K562 (cell line): ENCODE results near the gene NONO. TPM values are rescaled to one million over a fixed set of nuclear protein-coding genes. Genes with fewer than 3 reads are reported as not detected.

Experiments used
- ASH1L ChIP-seq: fragments of 450-650 bp; IDR thresholded peaks from 2 replicates; pipeline ENCODE4 v1.6.1; 2018; ENCODE audit warnings: borderline replicate concordance, mild to moderate bottlenecking, low read depth; ENCODE audit not compliant: partially characterized antibody
- CBFA2T2 ChIP-seq: fragments of 450-650 bp; conservative IDR thresholded peaks from 2 replicates; pipeline ENCODE4 v1.6.1; 2017; ENCODE audit warnings: mild to moderate bottlenecking
- CBFB ChIP-seq: sonication (generic); formaldehyde crosslinking; IDR thresholded peaks from 2 replicates; pipeline ENCODE4 v1.4.0; 2020; ENCODE audit warnings: mild to moderate bottlenecking, missing genetic modification reagents
- CTBP1 ChIP-seq: fragments of 450-650 bp; IDR thresholded peaks from 2 replicates; pipeline ENCODE4 v1.6.1; 2016; ENCODE audit warnings: borderline replicate concordance
- E2F6 ChIP-seq, 2 experiments: IDR thresholded peaks; 2 replicates each; pipeline ENCODE4 v1.6.1; 2011; ENCODE audit warnings: borderline replicate concordance in 1 of 2, control low read depth in 1 of 2, low read depth in 1 of 2, low read length in 1 of 2, mild to moderate bottlenecking in 1 of 2, mixed read lengths in 1 of 2, moderate library complexity in 1 of 2; ENCODE audit not compliant: insufficient read depth in 1 of 2, insufficient read length in 1 of 2, poor library complexity in 1 of 2, severe bottlenecking in 1 of 2; ENCODE audit errors: extremely low read depth in 1 of 2
- ETS1 ChIP-seq: conservative IDR thresholded peaks from 2 replicates; pipeline ENCODE4 v1.6.1; 2011; ENCODE audit warnings: low read depth, mild to moderate bottlenecking, low read length; ENCODE audit not compliant: control insufficient read depth
- FOXA1 ChIP-seq: fragments of 450-650 bp; IDR thresholded peaks from 2 replicates; pipeline ENCODE4 v1.6.1; 2016; ENCODE audit warnings: mild to moderate bottlenecking, borderline replicate concordance
- HDAC1 ChIP-seq, 2 experiments: fragments of 450-650 bp; IDR thresholded peaks; 2 replicates each; pipeline ENCODE4 v1.6.1; 2016 to 2017; ENCODE audit warnings: inconsistent platforms in 1 of 2, mild to moderate bottlenecking in 1 of 2, moderate library complexity in 1 of 2
- HMG20B ChIP-seq: fragments of 250-450 bp; sonication (Bioruptor Pico); IDR thresholded peaks from 2 replicates; pipeline ENCODE4 v1.5.0; 2021; ENCODE audit warnings: mild to moderate bottlenecking
- ILK ChIP-seq: fragments of 450-650 bp; IDR thresholded peaks from 2 replicates; pipeline ENCODE4 v1.6.1; 2016; ENCODE audit warnings: missing genetic modification characterization, low read depth, mild to moderate bottlenecking, missing compliant biosample characterization, moderate library complexity, borderline replicate concordance
- KDM2B ChIP-seq: fragments of 250-450 bp; sonication (Bioruptor Pico); IDR thresholded peaks from 2 replicates; pipeline ENCODE4 v1.8.0; 2021; ENCODE audit warnings: mild to moderate bottlenecking, moderate library complexity
- KLF10 ChIP-seq: fragments of 250-450 bp; sonication (Bioruptor Pico); IDR thresholded peaks from 2 replicates; pipeline ENCODE4 v1.6.1; 2021; ENCODE audit warnings: matching md5 sums
- MXI1 ChIP-seq: IDR thresholded peaks from 2 replicates; pipeline ENCODE4 v1.6.1; 2011; ENCODE audit warnings: low read depth, mild to moderate bottlenecking, improper control_type of control experiment, low read length
- NELFE ChIP-seq: IDR thresholded peaks from 2 replicates; pipeline ENCODE4 v1.6.1; 2011; ENCODE audit warnings: mild to moderate bottlenecking; ENCODE audit not compliant: insufficient read depth, insufficient read length
- NFATC3 ChIP-seq: fragments of 450-650 bp; IDR thresholded peaks from 2 replicates; pipeline ENCODE4 v1.6.1; 2017; ENCODE audit warnings: mild to moderate bottlenecking
- POLR2H ChIP-seq: IDR thresholded peaks from 2 replicates; pipeline ENCODE4 v1.6.1; 2016; ENCODE audit warnings: missing genetic modification characterization, low read depth, mild to moderate bottlenecking, control low read depth, missing compliant biosample characterization, moderate library complexity
- RFX1 ChIP-seq: fragments of 450-650 bp; IDR thresholded peaks from 2 replicates; pipeline ENCODE4 v1.6.1; 2016; ENCODE audit warnings: mild to moderate bottlenecking, moderate library complexity
- SIX5 ChIP-seq, 2 experiments: IDR thresholded peaks; 2 replicates each; pipeline ENCODE4 v1.6.1; 2011; ENCODE audit warnings: low read length in 2 of 2, borderline replicate concordance in 1 of 2, low read depth in 1 of 2, mild to moderate bottlenecking in 1 of 2, moderate library complexity in 1 of 2; ENCODE audit not compliant: insufficient read depth in 1 of 2
- SMARCA5 ChIP-seq: fragments of 450-650 bp; IDR thresholded peaks from 2 replicates; pipeline ENCODE4 v1.6.1; 2016
- SREBF2 ChIP-seq: sonication (generic); formaldehyde crosslinking; IDR thresholded peaks from 2 replicates; pipeline ENCODE4 v1.4.0; 2020; ENCODE audit warnings: mild to moderate bottlenecking, missing genetic modification reagents
- SRSF7 ChIP-seq: fragments of 200-400 bp; formaldehyde crosslinking; optimal IDR thresholded peaks from 2 replicates; pipeline ENCODE3; 2017; ENCODE audit warnings: mild to moderate bottlenecking, low read depth, low read length
- TAF7 ChIP-seq: fragments of 450-650 bp; IDR thresholded peaks from 2 replicates; pipeline ENCODE4 v1.6.1; 2016; ENCODE audit warnings: missing genetic modification characterization, missing compliant biosample characterization
- ZFP1 ChIP-seq: fragments of 450-650 bp; formaldehyde crosslinking; IDR thresholded peaks from 2 replicates; pipeline ENCODE4 v1.4.0; 2020; ENCODE audit warnings: mild to moderate bottlenecking, mixed read lengths
- ZNF23 ChIP-seq: fragments of 250-450 bp; sonication (Bioruptor Pico); IDR thresholded peaks from 2 replicates; pipeline ENCODE4 v1.4.0; 2020; ENCODE audit warnings: mild to moderate bottlenecking
- ZNF324 ChIP-seq: fragments of 250-450 bp; sonication (Bioruptor Pico); IDR thresholded peaks from 2 replicates; pipeline ENCODE4 v1.4.0; 2020; ENCODE audit warnings: mild to moderate bottlenecking
- ZNF717 ChIP-seq: fragments of 250-450 bp; sonication (Bioruptor Pico); IDR thresholded peaks from 2 replicates; pipeline ENCODE4 v1.5.0; 2021
- ZNF766 ChIP-seq: fragments of 200-800 bp; sonication (Bioruptor generic); conservative IDR thresholded peaks from 2 replicates; pipeline ENCODE4 v1.6.1; 2016; ENCODE audit warnings: missing genetic modification characterization, missing compliant biosample characterization
- ZNF830 ChIP-seq: fragments of 250-450 bp; sonication (Bioruptor Pico); IDR thresholded peaks from 2 replicates; pipeline ENCODE4 v1.5.0; 2021; ENCODE audit warnings: mild to moderate bottlenecking
- polyA plus RNA-seq, 8 experiments: library from polyadenylated mRNA; depleted of rRNA in 4 of 8; stranded (reverse) in 5 of 8; unstranded in 3 of 8; fragments of >200 nt; fragmentation: Nextera tagmentation in 2 of 8; fragmentation: Illumina TruSeq in 1 of 8; extraction: Ambion mirVana in 2 of 8; extraction: Trizol in 1 of 8; gene quantifications; 2 replicates each; pipeline versions ENCODE4 v1.2.1 to v1.2.3, GENCODE V29; 2011 to 2014; ENCODE audit warnings: inconsistent platforms in 1 of 8, missing spikeins in 1 of 8
- total RNA-seq, 7 experiments: library from RNA; depleted of rRNA in 6 of 7; stranded (reverse); fragments of >200 nt in 6 of 7; fragmentation: Illumina TruSeq in 2 of 7; extraction: Trizol in 2 of 7; gene quantifications; 2 replicates each; pipeline versions ENCODE4 v1.2.1 to v1.2.3, GENCODE V29; 2011 to 2021; ENCODE audit warnings: low replicate concordance in 1 of 7
- TF ChIP-seq, protein P1 (sequence below): sonication (generic); formaldehyde crosslinking; IDR thresholded peaks from 2 replicates; pipeline ENCODE4 v1.9.0; 2022; ENCODE audit warnings: mild to moderate bottlenecking, missing genetic modification reagents

The NONO gene
- total and polyA plus RNA-seq, 9 of the 15 experiments (the other 6 are each of a cell fraction or from before 2014, with no cell fraction given) = 333 to 651 (median 451) TPM

GRCh38 chrX:71283403-71284143 lies at the start of gene NONO (continued):
- TF ChIP-seq SIX5 (IDR thresholded peaks at IDR 0.05; ENCODE audit: borderline replicate concordance in 1 of 2, insufficient read depth in 1 of 2, low read depth in 1 of 2, low read length in 2 of 2) (no peak), RFX1 (no peak), ZNF766 (CRISPR knock-in tag) (no peak), ZNF23 (no peak), POLR2H (tag) (peak; percentile 91), SRSF7 (no peak), TAF7 (peak; percentile 81), FOXA1 (no peak), CBFB (no peak), ZFP1 (CRISPR knock-in tag) (no peak), HDAC1 (IDR thresholded peaks at IDR 0.05) (peak in 1 of 2 experiments; percentile 59; a peak in 2 of 4 replicates), ZNF717 (CRISPR knock-in tag) (no peak), ZNF830 (CRISPR knock-in tag) (no peak), CTBP1 (peak; percentile 37; the same call in 1 of the 2 replicates), NFATC3 (no peak), MXI1 (no peak), KDM2B (no peak), ZNF324 (CRISPR knock-in tag) (no peak), ASH1L (peak; percentile 49), E2F6 (IDR thresholded peaks at IDR 0.05; ENCODE audit: borderline replicate concordance in 1 of 2, extremely low read depth in 1 of 2, insufficient read depth in 1 of 2, insufficient read length in 1 of 2, low read depth in 1 of 2, low read length in 1 of 2, poor library complexity in 1 of 2, severe bottlenecking in 1 of 2) (peak; percentile 17 to 63), SREBF2 (no peak), CBFA2T2 (no peak), ETS1 (no peak), SMARCA5 (no peak), HMG20B (no peak), NELFE (no peak), ILK (tag) (no peak), KLF10 (no peak)
- TF ChIP-seq, protein P1, sequence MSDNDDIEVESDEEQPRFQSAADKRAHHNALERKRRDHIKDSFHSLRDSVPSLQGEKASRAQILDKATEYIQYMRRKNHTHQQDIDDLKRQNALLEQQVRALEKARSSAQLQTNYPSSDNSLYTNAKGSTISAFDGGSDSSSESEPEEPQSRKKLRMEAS (CRISPR knock-in tag) = no peak
